Chondrocyte (in vitro differentiated cells): ENCODE data around the gene ATG10. TPM values are rescaled to one million over a fixed set of nuclear protein-coding genes. Genes with fewer than 3 reads are reported as not detected.

Source experiments
- DNase-seq: peaks from one replicate; pipeline ENCODE4 v3.0.0; 2021; ENCODE audit warnings: mixed read lengths, low spot score
- H3K27ac Mint-ChIP-seq: one replicate; pipeline ENCODE4 v1.8.0; 2021; ENCODE audit warnings: mild to moderate bottlenecking, moderate library complexity, mixed read lengths; ENCODE audit not compliant: unreplicated experiment
- H3K27me3 Mint-ChIP-seq: 2 replicates; pipeline ENCODE4 v1.8.0; 2021; ENCODE audit warnings: low read depth, mixed read lengths
- H3K36me3 Mint-ChIP-seq: 2 replicates; pipeline ENCODE4 v1.8.0; 2021; ENCODE audit warnings: low read depth, mixed read lengths
- H3K4me1 Mint-ChIP-seq: 2 replicates; pipeline ENCODE4 v1.8.0; 2021; ENCODE audit warnings: low read depth, mild to moderate bottlenecking, mixed read lengths
- H3K4me3 Mint-ChIP-seq: one replicate; pipeline ENCODE4 v1.8.0; 2021; ENCODE audit warnings: mild to moderate bottlenecking, moderate library complexity, mixed read lengths; ENCODE audit not compliant: unreplicated experiment
- H3K9me3 Mint-ChIP-seq: 2 replicates; pipeline ENCODE4 v1.8.0; 2021; ENCODE audit warnings: low read depth, mixed read lengths
- CTCF ChIP-seq: fragments of 200-600 bp; sonication (generic); IDR thresholded peaks from 2 replicates; pipeline ENCODE4 v1.5.0; 2021; ENCODE audit warnings: antibody characterized with exemption, mild to moderate bottlenecking, moderate library complexity
- total RNA-seq: library from RNA; stranded (reverse); gene quantifications from 3 replicates; pipeline ENCODE4 v1.2.1, GENCODE V29; 2021

The ATG10 gene
- total RNA-seq, 1 donor from 2014 or later = 6.4 TPM

GRCh38 chr5:82096249-82096648 lies 124.4 kb downstream of the ATG10 start:
- peaks cover 19% of the 10 kb centered on the region for H3K9me3 Mint-ChIP-seq
- no peaks in the 10 kb centered on the region for H3K27me3 Mint-ChIP-seq
- no peak overlapping the region for H3K4me3 Mint-ChIP-seq
- H3K27ac Mint-ChIP-seq = no peak overlapping the region
- TF ChIP-seq CTCF = no peak
- DNase-seq = no peak
- H3K36me3 Mint-ChIP-seq = peaks cover 9% of the 10 kb centered on the region
- peaks cover 9% of the 10 kb centered on the region for H3K4me1 Mint-ChIP-seq

- no peaks in the 10 kb centered on the region for H3K27me3 Mint-ChIP-seq
- H3K27ac Mint-ChIP-seq = no peak overlapping the region
- H3K4me1 Mint-ChIP-seq = peaks cover 14% of the 10 kb centered on the region
- DNase-seq = no peak
- no peaks in the 10 kb centered on the region for H3K36me3 Mint-ChIP-seq
- TF ChIP-seq CTCF = no peak
- H3K4me3 Mint-ChIP-seq = no peak overlapping the region
- no peaks in the 10 kb centered on the region for H3K9me3 Mint-ChIP-seq
These were observed 128.7 kb downstream of the ATG10 start for GRCh38 chr5:82100303-82101077.

GRCh38 chr5:82104872-82105271 lies 133.0 kb downstream of the ATG10 start:
- Mint-ChIP-seq H3K27ac (no peak overlapping the region), H3K9me3 (no peaks in the 10 kb centered on the region), H3K36me3 (no peaks in the 10 kb centered on the region), H3K4me1 (peaks cover 26% of the 10 kb centered on the region), H3K27me3 (no peaks in the 10 kb centered on the region), H3K4me3 (no peak overlapping the region)
- no peak for DNase-seq
- TF ChIP-seq CTCF = no peak

- H3K27ac Mint-ChIP-seq = no peak overlapping the region
- no peaks in the 10 kb centered on the region for H3K27me3 Mint-ChIP-seq
- peaks cover 24% of the 10 kb centered on the region for H3K4me1 Mint-ChIP-seq
- H3K9me3 Mint-ChIP-seq = no peaks in the 10 kb centered on the region
- H3K4me3 Mint-ChIP-seq = no peak overlapping the region
- DNase-seq = no peak
- no peak for TF ChIP-seq CTCF
- no peaks in the 10 kb centered on the region for H3K36me3 Mint-ChIP-seq
These were observed 133.6 kb downstream of the ATG10 start for GRCh38 chr5:82105457-82105856.

GRCh38 chr5:82106207-82106606 lies 134.4 kb downstream of the ATG10 start:
- H3K27me3 Mint-ChIP-seq = no peaks in the 10 kb centered on the region
- peaks cover 17% of the 10 kb centered on the region for H3K4me1 Mint-ChIP-seq
- no peak overlapping the region for H3K27ac Mint-ChIP-seq
- DNase-seq = no peak
- no peaks in the 10 kb centered on the region for H3K9me3 Mint-ChIP-seq
- no peak overlapping the region for H3K4me3 Mint-ChIP-seq
- H3K36me3 Mint-ChIP-seq = no peaks in the 10 kb centered on the region
- no peak for TF ChIP-seq CTCF
